NCI-H2196 (cell line): ENCODE data around the gene GTF3C4.

Experiments
- DNase-seq: peaks from one replicate; lab custom pipeline; 2025; ENCODE audit not compliant: unreplicated experiment; lab: John Stamatoyannopoulos, UW

GTF3C4 gene

GRCh38 chr9:132730054-132731033 is 60.1 kb downstream of the GTF3C4 start:
- no peak for DNase-seq

- DNase-seq: no peak
Measured at GRCh38 chr9:132731230-132731629, 61.0 kb downstream of the GTF3C4 start.

- no peak for DNase-seq
Measured at GRCh38 chr9:132732326-132733259, 62.3 kb downstream of the GTF3C4 start.

- DNase-seq: no peak
Measured at GRCh38 chr9:132733260-132733815, 63.1 kb downstream of the GTF3C4 start.

GRCh38 chr9:132739710-132740310 is 69.5 kb downstream of the GTF3C4 start:
- DNase-seq: no peak

GRCh38 chr9:132740526-132741309 is 70.5 kb downstream of the GTF3C4 start:
- no peak for DNase-seq

GRCh38 chr9:132742821-132743311 is 72.6 kb downstream of the GTF3C4 start:
- no peak for DNase-seq

GRCh38 chr9:132743931-132744479 is 73.7 kb downstream of the GTF3C4 start:
- no peak for DNase-seq
